GM21737 (cell line): ENCODE measurements around the gene PRICKLE2.
"Not testable (repeated sequence)": the region's sequence is repeated elsewhere in the genome, so short reads cannot be mapped to it uniquely, and the experiment has no call there.

Source experiments
- ATAC-seq: cut with Tn5 transposase; IDR thresholded peaks from one replicate; pipeline ENCODE4 v1.9.1; 2021; ENCODE audit warnings: mild to moderate bottlenecking, moderate library complexity; ENCODE audit not compliant: unreplicated experiment

Gene PRICKLE2

GRCh38 chr3:64104691-64105111 lies 120.6 kb downstream of the PRICKLE2 start:
- ATAC-seq = no peak

GRCh38 chr3:64104006-64104405 lies 121.3 kb downstream of the PRICKLE2 start:
- no peak for ATAC-seq

GRCh38 chr3:64103131-64103530 lies 122.1 kb downstream of the PRICKLE2 start:
- ATAC-seq = no peak

GRCh38 chr3:64102147-64102546 lies 123.1 kb downstream of the PRICKLE2 start:
- no peak for ATAC-seq

GRCh38 chr3:64099316-64099715 lies 126.0 kb downstream of the PRICKLE2 start:
- no peak for ATAC-seq

- ATAC-seq = no peak
These were observed 126.6 kb downstream of the PRICKLE2 start for GRCh38 chr3:64098670-64099069.

- ATAC-seq = no peak
These were observed 127.3 kb downstream of the PRICKLE2 start for GRCh38 chr3:64097920-64098319.

GRCh38 chr3:64095802-64096201 lies 129.5 kb downstream of the PRICKLE2 start:
- ATAC-seq = no peak

- ATAC-seq = no peak
These were observed 130.6 kb downstream of the PRICKLE2 start for GRCh38 chr3:64094713-64095079.

GRCh38 chr3:64093825-64094712 lies 131.2 kb downstream of the PRICKLE2 start:
- ATAC-seq = no peak

GRCh38 chr3:64093211-64093610 lies 132.1 kb downstream of the PRICKLE2 start:
- no peak for ATAC-seq

- ATAC-seq = no peak
These were observed 133.8 kb downstream of the PRICKLE2 start for GRCh38 chr3:64091501-64091900.

GRCh38 chr3:64089386-64089785 lies 135.9 kb downstream of the PRICKLE2 start:
- ATAC-seq = not testable (repeated sequence)

GRCh38 chr3:64088408-64089205 lies 136.7 kb downstream of the PRICKLE2 start:
- no peak for ATAC-seq

- ATAC-seq = no peak
These were observed 138.6 kb downstream of the PRICKLE2 start for GRCh38 chr3:64086479-64087252.

GRCh38 chr3:64084640-64085039 lies 140.6 kb downstream of the PRICKLE2 start:
- ATAC-seq = no peak

GRCh38 chr3:64083575-64083974 lies 141.7 kb downstream of the PRICKLE2 start:
- ATAC-seq = no peak

GRCh38 chr3:64082961-64083541 lies 142.2 kb downstream of the PRICKLE2 start:
- no peak for ATAC-seq

GRCh38 chr3:64082411-64082810 lies 142.9 kb downstream of the PRICKLE2 start:
- no peak for ATAC-seq

GRCh38 chr3:64081235-64081630 lies 144.0 kb downstream of the PRICKLE2 start:
- ATAC-seq = no peak
